ENCODE measurements around the gene AP1S1.

AP1S1 gene

DNA sequence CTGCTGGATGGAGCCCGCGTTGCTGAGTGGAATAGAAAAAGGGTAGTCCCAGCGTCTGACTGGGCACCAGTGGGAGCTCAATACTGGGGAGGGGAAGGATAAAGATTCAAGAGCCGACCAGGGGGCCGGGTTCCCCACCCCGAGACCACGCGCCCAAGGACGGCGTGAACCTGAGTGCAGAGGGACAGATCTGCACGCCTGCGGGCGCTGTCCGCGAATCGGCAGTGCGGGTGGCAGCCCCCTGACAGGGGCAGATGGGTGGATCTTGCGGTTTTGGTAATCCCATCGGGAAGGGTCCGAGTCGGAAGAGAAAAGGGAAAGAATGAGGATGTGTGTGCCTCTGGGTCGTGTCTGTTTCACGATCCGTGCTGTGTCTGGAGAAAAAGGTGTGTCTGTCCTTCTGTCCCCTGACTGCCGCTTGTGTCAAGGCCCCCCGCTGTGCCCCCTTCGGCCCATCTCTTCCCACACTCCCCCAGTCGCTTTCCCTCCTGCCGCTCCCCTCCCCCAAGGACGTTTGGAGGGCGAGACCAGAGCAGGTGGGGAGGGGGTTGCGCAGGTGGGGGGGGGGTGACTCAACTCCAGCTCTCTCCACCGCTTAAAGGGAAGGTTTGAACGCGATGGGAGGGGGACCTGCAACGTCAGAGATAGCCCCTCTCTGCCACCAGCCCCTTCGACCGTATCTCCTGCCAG lies 11.8 kb downstream of the AP1S1 start:
- H3K4me3 ChIP-seq (ENCODE audit: low read length): peak overlapping the region; percentile 30
- TF ChIP-seq, protein P1, sequence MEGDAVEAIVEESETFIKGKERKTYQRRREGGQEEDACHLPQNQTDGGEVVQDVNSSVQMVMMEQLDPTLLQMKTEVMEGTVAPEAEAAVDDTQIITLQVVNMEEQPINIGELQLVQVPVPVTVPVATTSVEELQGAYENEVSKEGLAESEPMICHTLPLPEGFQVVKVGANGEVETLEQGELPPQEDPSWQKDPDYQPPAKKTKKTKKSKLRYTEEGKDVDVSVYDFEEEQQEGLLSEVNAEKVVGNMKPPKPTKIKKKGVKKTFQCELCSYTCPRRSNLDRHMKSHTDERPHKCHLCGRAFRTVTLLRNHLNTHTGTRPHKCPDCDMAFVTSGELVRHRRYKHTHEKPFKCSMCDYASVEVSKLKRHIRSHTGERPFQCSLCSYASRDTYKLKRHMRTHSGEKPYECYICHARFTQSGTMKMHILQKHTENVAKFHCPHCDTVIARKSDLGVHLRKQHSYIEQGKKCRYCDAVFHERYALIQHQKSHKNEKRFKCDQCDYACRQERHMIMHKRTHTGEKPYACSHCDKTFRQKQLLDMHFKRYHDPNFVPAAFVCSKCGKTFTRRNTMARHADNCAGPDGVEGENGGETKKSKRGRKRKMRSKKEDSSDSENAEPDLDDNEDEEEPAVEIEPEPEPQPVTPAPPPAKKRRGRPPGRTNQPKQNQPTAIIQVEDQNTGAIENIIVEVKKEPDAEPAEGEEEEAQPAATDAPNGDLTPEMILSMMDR (conservative IDR thresholded peaks at IDR 0.05; ENCODE audit: low read depth, low read length): no peak
- DNase-seq (ENCODE audit: low read depth): no peak

DNA sequence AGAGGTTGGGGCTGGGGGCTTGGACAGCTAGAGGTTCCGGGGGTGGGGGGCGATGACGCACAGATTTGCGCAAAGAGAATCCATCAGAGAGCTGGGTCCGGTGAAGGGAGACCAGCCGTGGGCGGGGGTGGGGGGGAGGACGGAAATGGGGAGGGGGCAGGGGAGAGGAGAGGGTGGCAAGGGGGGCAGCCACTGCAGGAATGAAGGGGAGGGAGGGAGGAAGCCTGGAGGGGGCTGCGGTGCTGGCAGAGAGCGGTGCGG lies 12.3 kb downstream of the AP1S1 start:
- no peak for DNase-seq (ENCODE audit: low read depth)
- no peak overlapping the region for H3K4me3 ChIP-seq (ENCODE audit: low read length)
- TF ChIP-seq, protein P1 (conservative IDR thresholded peaks at IDR 0.05; ENCODE audit: low read depth, low read length): no peak

DNA sequence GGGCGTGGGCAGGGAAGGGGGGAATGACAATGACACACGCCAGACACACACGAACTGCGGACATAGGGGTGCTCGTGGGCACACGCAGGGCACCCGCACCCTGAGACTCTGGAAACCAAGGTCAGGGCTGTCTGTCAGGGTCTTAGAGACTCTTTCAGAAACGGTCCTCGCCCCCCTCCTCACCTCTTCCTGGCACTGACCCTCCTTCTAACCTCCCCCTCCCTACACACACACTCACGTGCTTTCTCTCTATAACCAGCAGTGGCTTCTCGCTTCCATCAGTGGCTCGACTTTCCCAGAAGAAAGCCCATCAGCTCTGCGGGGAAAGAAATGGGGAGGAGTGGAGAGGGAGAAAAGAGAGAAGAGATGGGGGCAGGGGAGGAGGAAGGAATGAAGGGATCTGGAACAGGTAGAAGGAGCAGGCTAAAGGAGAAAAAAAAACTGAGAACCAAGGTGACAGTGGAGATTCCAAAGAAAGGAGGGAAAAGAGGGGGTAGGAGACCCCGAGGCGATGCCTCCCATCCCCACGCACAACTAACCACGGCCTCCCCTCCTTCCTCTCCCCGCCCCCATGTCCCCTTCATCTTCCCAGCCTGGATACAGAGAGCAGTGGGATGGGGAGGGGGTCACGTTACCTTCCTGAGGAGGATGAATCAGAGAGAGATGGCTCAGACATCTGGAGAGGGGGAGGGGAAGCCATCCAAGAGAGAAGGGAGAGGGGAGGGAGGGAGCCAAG lies 12.8 kb downstream of the AP1S1 start:
- no peak for DNase-seq (ENCODE audit: low read depth)
- TF ChIP-seq, protein P1 (conservative IDR thresholded peaks at IDR 0.05; ENCODE audit: low read depth, low read length): no peak
- H3K4me3 ChIP-seq (ENCODE audit: low read length): no peak overlapping the region

DNA sequence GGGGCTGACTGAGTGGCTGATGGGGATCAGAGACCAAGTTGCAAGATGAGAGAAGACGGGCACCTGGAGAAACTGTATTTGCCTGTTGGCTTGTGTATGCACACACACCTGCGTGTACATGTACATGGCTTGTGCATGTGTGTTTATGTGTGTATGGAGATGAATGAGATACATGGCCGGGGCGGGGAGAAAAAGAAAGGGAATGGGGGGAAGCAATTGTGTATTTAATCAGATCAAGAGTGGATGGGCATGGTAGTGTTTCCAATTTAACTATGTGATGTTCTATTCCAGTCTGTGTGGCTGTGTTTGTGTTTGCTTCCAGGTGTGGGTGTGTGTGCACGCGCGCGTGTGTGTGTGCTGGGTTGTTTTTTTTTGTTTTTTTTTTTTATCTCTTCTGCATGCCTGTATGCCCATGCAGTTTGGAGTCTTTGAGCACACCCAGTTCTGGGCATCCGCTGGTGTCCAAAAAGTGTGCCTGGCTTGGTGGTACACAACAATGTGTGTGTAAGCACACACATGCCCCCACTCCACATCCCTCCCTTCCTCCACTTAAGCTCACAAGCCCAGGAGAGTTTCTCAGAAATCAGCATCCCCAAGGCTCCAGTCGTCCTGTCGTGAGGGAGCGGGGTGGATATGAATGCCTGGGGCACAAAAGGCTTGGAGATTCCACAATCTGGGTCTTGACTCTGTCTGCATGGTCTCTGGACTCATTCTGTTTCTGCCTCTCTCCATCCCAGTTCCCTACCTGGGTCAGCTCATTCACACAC lies 13.6 kb downstream of the AP1S1 start:
- H3K4me3 ChIP-seq (ENCODE audit: low read length): no peak overlapping the region
- TF ChIP-seq, protein P1 (conservative IDR thresholded peaks at IDR 0.05; ENCODE audit: low read depth, low read length): no peak
- DNase-seq (ENCODE audit: low read depth): no peak

DNA sequence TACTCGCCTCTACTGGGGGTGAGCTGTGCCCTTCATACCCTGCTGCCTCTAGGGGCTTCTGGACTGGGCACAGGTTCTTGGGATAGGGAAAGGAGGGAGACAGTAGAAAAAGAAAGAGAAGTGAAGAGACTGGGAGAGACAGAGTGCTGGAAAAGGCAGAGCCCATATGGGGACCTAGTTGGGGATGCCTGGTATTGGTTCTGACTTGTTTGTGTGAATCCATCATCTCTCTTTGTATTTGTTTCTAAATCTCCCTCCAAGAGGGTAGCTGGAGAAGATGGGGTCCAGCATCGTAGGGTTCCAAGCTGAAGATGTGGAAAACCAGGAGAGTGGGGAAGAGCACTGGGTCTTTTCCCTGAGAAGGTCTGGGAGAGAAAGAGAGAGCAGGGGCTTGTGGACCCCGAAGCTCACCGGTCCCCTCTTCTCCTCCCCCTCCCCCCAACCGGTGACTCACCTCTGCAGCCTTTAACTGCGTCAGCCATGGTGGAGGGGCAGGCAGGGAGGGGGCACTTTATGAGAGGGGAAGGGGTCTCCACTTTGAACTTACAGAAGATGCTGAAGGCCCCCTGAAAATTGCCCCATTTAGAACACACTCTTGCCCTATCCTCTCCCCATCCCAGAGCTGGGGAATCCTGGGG lies 14.3 kb downstream of the AP1S1 start:
- no peak overlapping the region for H3K4me3 ChIP-seq (ENCODE audit: low read length)
- DNase-seq (ENCODE audit: low read depth): no peak
- TF ChIP-seq, protein P1 (conservative IDR thresholded peaks at IDR 0.05; ENCODE audit: low read depth, low read length): no peak

DNA sequence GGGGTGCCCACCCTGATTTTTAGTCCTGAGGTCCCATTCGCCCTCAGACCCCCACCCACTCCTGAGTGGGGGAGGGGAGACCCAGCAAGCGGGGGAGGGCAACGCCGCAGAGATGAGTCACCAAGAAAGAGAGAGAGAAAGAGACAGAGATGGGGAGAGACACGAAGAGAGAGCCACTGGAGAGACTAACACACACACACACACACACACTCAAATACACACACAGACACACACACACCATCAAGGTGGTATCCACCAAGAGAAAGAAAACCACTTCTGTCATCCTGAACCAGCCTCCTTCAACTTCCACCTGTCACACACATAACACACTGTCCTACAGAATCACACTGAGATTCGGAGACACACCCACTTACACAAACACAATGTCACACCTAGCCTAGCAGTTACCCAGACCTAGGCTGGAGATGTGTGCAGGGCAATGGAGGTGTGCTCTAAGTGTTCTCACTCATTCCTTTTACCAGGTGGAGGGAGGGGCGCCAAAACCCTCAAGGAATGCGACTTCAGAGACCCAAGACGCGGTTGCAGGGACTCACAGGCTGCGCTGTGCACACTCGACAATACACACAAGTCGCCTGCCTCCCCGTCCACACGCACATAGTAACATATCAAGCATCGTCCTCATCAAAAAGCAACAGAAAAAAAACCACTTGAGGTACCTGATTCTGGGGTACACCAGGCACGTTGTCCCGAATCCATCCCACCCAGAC lies 15.0 kb downstream of the AP1S1 start:
- no peak overlapping the region for H3K4me3 ChIP-seq (ENCODE audit: low read length)
- no peak for DNase-seq (ENCODE audit: low read depth)
- TF ChIP-seq, protein P1 (conservative IDR thresholded peaks at IDR 0.05; ENCODE audit: low read depth, low read length): no peak

Data from retinal pigment epithelial cell (primary cell).